ENCODE measurements around the gene TMEM182. TPM values are rescaled to one million over a fixed set of nuclear protein-coding genes. Genes with fewer than 3 reads are reported as not detected.

TMEM182 gene
- total RNA-seq, 1 donor from 2014 or later, result 5.8 TPM

- Mint-ChIP-seq H3K4me3 (ENCODE audit: unreplicated experiment) (no peak overlapping the region), H3K9me3 (ENCODE audit: unreplicated experiment) (peaks cover 1% of the 10 kb centered on the region), H3K36me3 (ENCODE audit: unreplicated experiment) (no peaks in the 10 kb centered on the region), H3K27me3 (ENCODE audit: unreplicated experiment) (no peaks in the 10 kb centered on the region), H3K27ac (ENCODE audit: unreplicated experiment) (no peak overlapping the region), H3K4me1 (ENCODE audit: low read depth, unreplicated experiment) (peaks cover 4% of the 10 kb centered on the region)
- peak; percentile 28 for DNase-seq
- TF ChIP-seq, protein P1, sequence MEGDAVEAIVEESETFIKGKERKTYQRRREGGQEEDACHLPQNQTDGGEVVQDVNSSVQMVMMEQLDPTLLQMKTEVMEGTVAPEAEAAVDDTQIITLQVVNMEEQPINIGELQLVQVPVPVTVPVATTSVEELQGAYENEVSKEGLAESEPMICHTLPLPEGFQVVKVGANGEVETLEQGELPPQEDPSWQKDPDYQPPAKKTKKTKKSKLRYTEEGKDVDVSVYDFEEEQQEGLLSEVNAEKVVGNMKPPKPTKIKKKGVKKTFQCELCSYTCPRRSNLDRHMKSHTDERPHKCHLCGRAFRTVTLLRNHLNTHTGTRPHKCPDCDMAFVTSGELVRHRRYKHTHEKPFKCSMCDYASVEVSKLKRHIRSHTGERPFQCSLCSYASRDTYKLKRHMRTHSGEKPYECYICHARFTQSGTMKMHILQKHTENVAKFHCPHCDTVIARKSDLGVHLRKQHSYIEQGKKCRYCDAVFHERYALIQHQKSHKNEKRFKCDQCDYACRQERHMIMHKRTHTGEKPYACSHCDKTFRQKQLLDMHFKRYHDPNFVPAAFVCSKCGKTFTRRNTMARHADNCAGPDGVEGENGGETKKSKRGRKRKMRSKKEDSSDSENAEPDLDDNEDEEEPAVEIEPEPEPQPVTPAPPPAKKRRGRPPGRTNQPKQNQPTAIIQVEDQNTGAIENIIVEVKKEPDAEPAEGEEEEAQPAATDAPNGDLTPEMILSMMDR (IDR thresholded peaks at IDR 0.05; ENCODE audit: partially characterized antibody, unreplicated experiment), result peak; percentile 99
Measured at GRCh38 chr2:102839668-102840388, 78.0 kb downstream of the TMEM182 start.

DNA sequence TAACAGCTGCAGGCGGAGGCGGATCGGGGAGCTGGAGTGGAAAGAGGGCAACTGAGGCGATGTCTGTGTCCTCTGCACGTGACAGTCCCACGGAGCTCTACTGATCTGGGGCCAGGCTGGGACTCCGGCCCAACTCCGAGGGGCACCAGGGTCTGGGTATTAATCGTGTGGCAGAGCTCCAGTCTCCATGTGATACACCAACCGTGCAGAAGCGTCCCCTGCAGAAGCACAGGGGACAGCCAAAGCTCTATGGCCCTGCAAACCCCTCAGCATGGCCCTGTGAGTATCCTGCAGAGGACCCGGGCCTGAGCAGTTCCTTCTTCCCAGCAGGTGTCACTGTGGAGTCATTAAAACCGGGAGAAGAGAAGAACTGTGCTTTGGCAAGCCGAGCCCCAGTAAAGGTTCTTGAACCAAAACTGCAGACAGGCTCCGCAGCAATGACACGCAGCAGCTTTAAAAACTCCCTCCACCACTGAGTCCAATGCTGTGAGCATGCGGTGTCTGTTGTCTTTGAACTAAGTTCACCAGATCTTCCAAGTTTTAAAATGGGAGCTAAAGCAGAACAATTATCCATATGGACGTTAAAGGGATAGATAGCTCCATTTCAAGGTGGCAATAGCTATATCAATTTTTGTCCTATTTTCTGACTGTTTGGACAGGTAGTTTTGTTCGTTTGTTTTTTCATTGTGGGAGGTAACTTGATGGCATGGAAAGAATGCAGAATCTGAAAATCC is 79.4 kb downstream of the TMEM182 start:
- Mint-ChIP-seq H3K27ac (ENCODE audit: unreplicated experiment) (no peak overlapping the region), H3K4me1 (ENCODE audit: low read depth, unreplicated experiment) (peaks cover 4% of the 10 kb centered on the region), H3K36me3 (ENCODE audit: unreplicated experiment) (no peaks in the 10 kb centered on the region), H3K27me3 (ENCODE audit: unreplicated experiment) (no peaks in the 10 kb centered on the region), H3K9me3 (ENCODE audit: unreplicated experiment) (peaks cover 1% of the 10 kb centered on the region), H3K4me3 (ENCODE audit: unreplicated experiment) (no peak overlapping the region)
- TF ChIP-seq, protein P1 (IDR thresholded peaks at IDR 0.05; ENCODE audit: partially characterized antibody, unreplicated experiment), result peak; percentile 64
- peak; percentile 77 for DNase-seq

- TF ChIP-seq, protein P1 (IDR thresholded peaks at IDR 0.05; ENCODE audit: partially characterized antibody, unreplicated experiment), result no peak
- Mint-ChIP-seq H3K27me3 (ENCODE audit: unreplicated experiment) (no peaks in the 10 kb centered on the region), H3K4me3 (ENCODE audit: unreplicated experiment) (no peak overlapping the region), H3K27ac (ENCODE audit: unreplicated experiment) (no peak overlapping the region), H3K9me3 (ENCODE audit: unreplicated experiment) (no peaks in the 10 kb centered on the region), H3K36me3 (ENCODE audit: unreplicated experiment) (no peaks in the 10 kb centered on the region), H3K4me1 (ENCODE audit: low read depth, unreplicated experiment) (peaks cover 7% of the 10 kb centered on the region)
- no peak for DNase-seq
Measured at GRCh38 chr2:102843764-102844443, 82.1 kb downstream of the TMEM182 start.

DNA sequence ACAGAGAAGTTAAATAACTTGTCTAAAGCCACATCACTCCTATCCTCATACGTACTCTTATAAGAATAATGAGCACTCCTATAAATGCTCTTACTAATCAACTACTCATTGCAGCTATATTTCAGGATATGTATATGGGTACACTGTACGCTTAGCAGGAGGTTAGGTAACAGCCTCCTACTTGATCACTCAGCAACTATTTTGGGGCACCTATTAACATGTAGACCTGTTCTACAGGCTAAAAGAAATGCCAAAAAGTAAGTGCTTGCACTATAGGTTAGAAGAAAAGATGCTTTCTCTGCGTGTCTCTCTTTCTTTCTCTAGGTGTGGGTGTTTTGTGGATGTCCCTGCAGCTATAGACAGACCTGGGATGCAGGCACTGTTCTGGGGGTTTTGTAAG is 83.1 kb downstream of the TMEM182 start:
- Mint-ChIP-seq H3K27me3 (ENCODE audit: unreplicated experiment) (no peaks in the 10 kb centered on the region), H3K4me3 (ENCODE audit: unreplicated experiment) (no peak overlapping the region), H3K27ac (ENCODE audit: unreplicated experiment) (no peak overlapping the region), H3K9me3 (ENCODE audit: unreplicated experiment) (no peaks in the 10 kb centered on the region), H3K36me3 (ENCODE audit: unreplicated experiment) (no peaks in the 10 kb centered on the region), H3K4me1 (ENCODE audit: low read depth, unreplicated experiment) (peaks cover 6% of the 10 kb centered on the region)
- DNase-seq, result no peak
- TF ChIP-seq, protein P1 (IDR thresholded peaks at IDR 0.05; ENCODE audit: partially characterized antibody, unreplicated experiment), result no peak

Measured in glutamatergic neuron (in vitro differentiated cells).